Erythroblast (primary cell): ENCODE results near the gene ARHGEF7.

Experiments used
- GATA1 ChIP-seq: IDR thresholded peaks from 2 replicates; pipeline ENCODE4 v1.6.1; 2011; ENCODE audit warnings: low read depth, mild to moderate bottlenecking, control low read depth, low read length, moderate library complexity
- POLR2A ChIP-seq: IDR thresholded peaks from 2 replicates; pipeline ENCODE4 v1.6.1; 2011; ENCODE audit warnings: mild to moderate bottlenecking, low read length

GRCh38 chr13:111186305-111186935 is 71.3 kb downstream of the ARHGEF7 start:
- TF ChIP-seq POLR2A, result no peak
- TF ChIP-seq GATA1, result no peak
